DOHH2 (cell line): Measurements from ENCODE around the gene B4GALNT4.
"Not testable (repeated sequence)": the region's sequence is repeated elsewhere in the genome, so short reads cannot be mapped to it uniquely, and the experiment has no call there.

Experiments
- EZH2phosphoT487 ChIP-seq: fragments of 200-600 bp; sonication (generic); IDR thresholded peaks from 2 replicates; pipeline ENCODE4 v1.6.1; 2017; ENCODE audit warnings: borderline replicate concordance, mild to moderate bottlenecking, antibody characterized with exemption, low read length, moderate library complexity, mixed read lengths
- TF ChIP-seq, protein P1 (sequence below): fragments of 200-600 bp; sonication (generic); IDR thresholded peaks from one replicate; pipeline ENCODE4 v1.5.1; 2014; ENCODE audit warnings: antibody characterized with exemption, mild to moderate bottlenecking, low read depth, low read length; ENCODE audit not compliant: poor library complexity, severe bottlenecking

DNA sequence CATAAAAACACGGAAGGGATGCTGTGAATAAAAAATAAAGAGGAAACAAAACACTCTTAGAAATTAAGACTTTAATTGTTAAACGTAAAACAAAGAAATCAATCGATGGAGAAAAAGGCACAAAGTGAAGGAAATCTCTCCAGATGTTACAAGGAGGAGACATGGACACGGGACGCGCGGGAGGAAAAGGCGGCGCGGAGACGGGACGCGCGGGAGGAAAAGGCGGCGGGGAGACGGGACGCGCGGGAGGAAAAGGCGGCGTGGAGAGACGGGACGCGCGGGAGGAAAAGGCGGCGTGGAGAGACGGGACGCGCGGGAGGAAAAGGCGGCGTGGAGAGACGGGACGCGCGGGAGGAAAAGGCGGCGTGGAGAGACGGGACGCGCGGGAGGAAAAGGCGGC is 55.5 kb downstream of the B4GALNT4 start:
- TF ChIP-seq, protein P1, sequence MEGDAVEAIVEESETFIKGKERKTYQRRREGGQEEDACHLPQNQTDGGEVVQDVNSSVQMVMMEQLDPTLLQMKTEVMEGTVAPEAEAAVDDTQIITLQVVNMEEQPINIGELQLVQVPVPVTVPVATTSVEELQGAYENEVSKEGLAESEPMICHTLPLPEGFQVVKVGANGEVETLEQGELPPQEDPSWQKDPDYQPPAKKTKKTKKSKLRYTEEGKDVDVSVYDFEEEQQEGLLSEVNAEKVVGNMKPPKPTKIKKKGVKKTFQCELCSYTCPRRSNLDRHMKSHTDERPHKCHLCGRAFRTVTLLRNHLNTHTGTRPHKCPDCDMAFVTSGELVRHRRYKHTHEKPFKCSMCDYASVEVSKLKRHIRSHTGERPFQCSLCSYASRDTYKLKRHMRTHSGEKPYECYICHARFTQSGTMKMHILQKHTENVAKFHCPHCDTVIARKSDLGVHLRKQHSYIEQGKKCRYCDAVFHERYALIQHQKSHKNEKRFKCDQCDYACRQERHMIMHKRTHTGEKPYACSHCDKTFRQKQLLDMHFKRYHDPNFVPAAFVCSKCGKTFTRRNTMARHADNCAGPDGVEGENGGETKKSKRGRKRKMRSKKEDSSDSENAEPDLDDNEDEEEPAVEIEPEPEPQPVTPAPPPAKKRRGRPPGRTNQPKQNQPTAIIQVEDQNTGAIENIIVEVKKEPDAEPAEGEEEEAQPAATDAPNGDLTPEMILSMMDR = not testable (repeated sequence)
- TF ChIP-seq EZH2phosphoT487 = not testable (repeated sequence)
